HepG2 (cell line): ENCODE measurements around the gene ZNF112. TPM values are rescaled to one million over a fixed set of nuclear protein-coding genes. Genes with fewer than 3 reads are reported as not detected.

Experiments used
- FOXO1 ChIP-seq: sonication (generic); formaldehyde crosslinking; IDR thresholded peaks from 2 replicates; pipeline ENCODE4 v1.4.0; 2020; ENCODE audit warnings: missing genetic modification reagents
- SPEN ChIP-seq: sonication (generic); formaldehyde crosslinking; IDR thresholded peaks from 2 replicates; pipeline ENCODE4 v1.5.1; 2020; ENCODE audit warnings: low read depth, mild to moderate bottlenecking, missing genetic modification reagents
- ZNF205 ChIP-seq: IDR thresholded peaks from 2 replicates; pipeline ENCODE4 v1.6.1; 2018; ENCODE audit warnings: missing biosample characterization, missing genetic modification reagents
- ZNF263 ChIP-seq: sonication (generic); formaldehyde crosslinking; IDR thresholded peaks from 2 replicates; pipeline ENCODE4 v1.4.0; 2020; ENCODE audit warnings: missing genetic modification reagents
- ZNF563 ChIP-seq: sonication (generic); formaldehyde crosslinking; IDR thresholded peaks from 2 replicates; pipeline ENCODE4 v1.8.0; 2022; ENCODE audit warnings: mild to moderate bottlenecking, moderate library complexity, missing genetic modification reagents
- polyA plus RNA-seq, 8 experiments: library from polyadenylated mRNA; depleted of rRNA in 3 of 8; stranded (reverse) in 7 of 8; unstranded in 1 of 8; fragments of >200 nt; fragmentation: Illumina TruSeq in 4 of 8; extraction: Trizol in 4 of 8; gene quantifications; 2 replicates each; pipeline versions ENCODE4 v1.2.1 to v1.2.3, GENCODE V29; 2011 to 2016; ENCODE audit warnings: low read depth in 4 of 8, missing spikeins in 1 of 8, mixed read lengths in 1 of 8; ENCODE audit not compliant: insufficient read depth in 1 of 8
- total RNA-seq, 5 experiments: library from RNA; depleted of rRNA; stranded (reverse); fragments of >200 nt; fragmentation: Illumina TruSeq; extraction: Trizol; gene quantifications; 2 replicates each; pipeline ENCODE4 v1.2.3, GENCODE V29; 2016; ENCODE audit warnings: low read depth in 1 of 5
- TF ChIP-seq, protein P1 (sequence below): sonication (generic); formaldehyde crosslinking; IDR thresholded peaks from 2 replicates; pipeline ENCODE4 v1.5.1; 2020; ENCODE audit warnings: mild to moderate bottlenecking, missing genetic modification reagents
- TF ChIP-seq, protein P2 (sequence below): conservative IDR thresholded peaks from 2 replicates; pipeline ENCODE4 v1.6.1; 2018; ENCODE audit warnings: missing genetic modification reagents
- TF ChIP-seq, protein P3 (sequence below): sonication (generic); formaldehyde crosslinking; IDR thresholded peaks from 2 replicates; pipeline ENCODE4 v1.4.0; 2020; ENCODE audit warnings: missing genetic modification reagents; ENCODE audit errors: not compliant biosample characterization
- TF ChIP-seq, protein P4 (sequence below): sonication (generic); formaldehyde crosslinking; IDR thresholded peaks from one replicate; pipeline ENCODE4 v1.5.1; 2020; ENCODE audit warnings: mild to moderate bottlenecking, missing genetic modification reagents; ENCODE audit errors: not compliant biosample characterization
- TF ChIP-seq, protein P5 (sequence below): sonication (generic); formaldehyde crosslinking; IDR thresholded peaks from 2 replicates; pipeline ENCODE4 v1.4.0; 2020; ENCODE audit warnings: missing genetic modification reagents

The ZNF112 gene
- total and polyA plus RNA-seq, 2 of the 13 experiments (the other 11 are each of a cell fraction or from before 2014, with no cell fraction given): 1.8 to 3.6 TPM

DNA sequence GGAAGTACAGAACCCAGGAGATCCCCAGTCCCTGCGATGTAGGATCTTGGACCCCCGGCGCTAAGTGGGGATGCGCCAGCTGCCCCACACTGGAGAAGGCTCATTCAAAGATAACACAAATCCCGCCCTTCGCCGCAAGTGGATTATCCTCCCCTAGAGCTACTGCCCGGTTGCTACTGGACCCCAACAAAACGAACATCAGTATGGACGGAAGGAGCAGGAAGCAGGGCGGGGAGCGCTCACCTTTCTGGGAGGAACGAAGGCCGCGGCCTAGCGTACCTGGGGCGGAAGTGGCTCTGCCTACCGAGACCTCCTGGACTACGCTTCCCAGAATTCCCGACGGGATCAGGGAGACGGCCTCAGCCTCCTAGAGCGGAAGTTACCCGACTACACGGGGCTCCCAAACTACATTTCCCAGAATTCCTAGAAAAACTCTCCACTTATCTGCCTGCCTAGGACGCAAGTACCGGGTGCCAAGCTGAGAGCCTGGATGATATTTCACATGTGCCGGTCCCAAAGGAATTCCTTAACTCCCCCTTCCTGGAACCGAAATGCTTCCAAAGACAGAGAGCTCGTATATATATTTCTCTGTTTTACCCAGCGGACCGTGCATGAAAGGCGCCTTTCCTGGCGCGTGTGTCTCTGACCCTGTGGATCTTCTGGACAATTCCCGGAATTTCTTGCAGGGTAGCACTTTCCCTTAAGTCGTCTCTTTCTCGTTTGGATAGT, at the start of gene ZNF112 (continued):
- TF ChIP-seq, protein P1, sequence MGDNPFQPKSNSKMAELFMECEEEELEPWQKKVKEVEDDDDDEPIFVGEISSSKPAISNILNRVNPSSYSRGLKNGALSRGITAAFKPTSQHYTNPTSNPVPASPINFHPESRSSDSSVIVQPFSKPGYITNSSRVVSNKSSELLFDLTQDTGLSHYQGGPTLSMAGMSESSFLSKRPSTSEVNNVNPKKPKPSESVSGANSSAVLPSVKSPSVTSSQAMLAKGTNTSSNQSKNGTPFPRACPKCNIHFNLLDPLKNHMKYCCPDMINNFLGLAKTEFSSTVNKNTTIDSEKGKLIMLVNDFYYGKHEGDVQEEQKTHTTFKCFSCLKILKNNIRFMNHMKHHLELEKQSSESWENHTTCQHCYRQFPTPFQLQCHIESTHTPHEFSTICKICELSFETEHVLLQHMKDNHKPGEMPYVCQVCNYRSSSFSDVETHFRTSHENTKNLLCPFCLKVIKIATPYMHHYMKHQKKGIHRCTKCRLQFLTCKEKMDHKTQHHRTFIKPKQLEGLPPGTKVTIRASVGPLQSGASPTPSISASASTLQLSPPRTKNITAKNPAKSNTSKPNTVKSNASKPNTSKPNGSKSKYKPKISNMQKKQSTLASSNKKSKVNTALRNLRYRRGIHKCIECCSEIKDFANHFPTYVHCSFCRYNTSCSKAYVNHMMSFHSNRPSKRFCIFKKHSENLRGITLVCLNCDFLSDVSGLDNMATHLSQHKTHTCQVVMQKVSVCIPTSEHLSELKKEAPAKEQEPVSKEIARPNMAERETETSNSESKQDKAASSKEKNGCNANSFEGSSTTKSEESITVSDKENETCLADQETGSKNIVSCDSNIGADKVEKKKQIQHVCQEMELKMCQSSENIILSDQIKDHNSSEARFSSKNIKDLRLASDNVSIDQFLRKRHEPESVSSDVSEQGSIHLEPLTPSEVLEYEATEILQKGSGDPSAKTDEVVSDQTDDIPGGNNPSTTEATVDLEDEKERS (CRISPR knock-in tag): 0 out of 2 replicates have a peak, but pooled peaks have one; percentile 19
- TF ChIP-seq ZNF563 (CRISPR knock-in tag) (peak; percentile 63; the same call in 1 of the 2 replicates), ZNF263 (CRISPR knock-in tag) (peak; percentile 57; the same call in 1 of the 2 replicates), ZNF205 (CRISPR knock-in tag) (peak; percentile 72; the same call in 1 of the 2 replicates), FOXO1 (CRISPR knock-in tag) (0 out of 2 replicates have a peak, but pooled peaks have one; percentile 42), SPEN (CRISPR knock-in tag) (peak; percentile 95)
- TF ChIP-seq, protein P2, sequence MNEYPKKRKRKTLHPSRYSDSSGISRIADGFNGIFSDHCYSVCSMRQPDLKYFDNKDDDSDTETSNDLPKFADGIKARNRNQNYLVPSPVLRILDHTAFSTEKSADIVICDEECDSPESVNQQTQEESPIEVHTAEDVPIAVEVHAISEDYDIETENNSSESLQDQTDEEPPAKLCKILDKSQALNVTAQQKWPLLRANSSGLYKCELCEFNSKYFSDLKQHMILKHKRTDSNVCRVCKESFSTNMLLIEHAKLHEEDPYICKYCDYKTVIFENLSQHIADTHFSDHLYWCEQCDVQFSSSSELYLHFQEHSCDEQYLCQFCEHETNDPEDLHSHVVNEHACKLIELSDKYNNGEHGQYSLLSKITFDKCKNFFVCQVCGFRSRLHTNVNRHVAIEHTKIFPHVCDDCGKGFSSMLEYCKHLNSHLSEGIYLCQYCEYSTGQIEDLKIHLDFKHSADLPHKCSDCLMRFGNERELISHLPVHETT (CRISPR knock-in tag): peak; percentile 32; the same call in 1 of the 2 replicates
- TF ChIP-seq, protein P3, sequence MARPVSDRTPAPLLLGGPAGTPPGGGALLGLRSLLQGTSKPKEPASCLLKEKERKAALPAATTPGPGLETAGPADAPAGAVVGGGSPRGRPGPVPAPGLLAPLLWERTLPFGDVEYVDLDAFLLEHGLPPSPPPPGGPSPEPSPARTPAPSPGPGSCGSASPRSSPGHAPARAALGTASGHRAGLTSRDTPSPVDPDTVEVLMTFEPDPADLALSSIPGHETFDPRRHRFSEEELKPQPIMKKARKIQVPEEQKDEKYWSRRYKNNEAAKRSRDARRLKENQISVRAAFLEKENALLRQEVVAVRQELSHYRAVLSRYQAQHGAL (CRISPR knock-in tag): no peak
- TF ChIP-seq, protein P4, sequence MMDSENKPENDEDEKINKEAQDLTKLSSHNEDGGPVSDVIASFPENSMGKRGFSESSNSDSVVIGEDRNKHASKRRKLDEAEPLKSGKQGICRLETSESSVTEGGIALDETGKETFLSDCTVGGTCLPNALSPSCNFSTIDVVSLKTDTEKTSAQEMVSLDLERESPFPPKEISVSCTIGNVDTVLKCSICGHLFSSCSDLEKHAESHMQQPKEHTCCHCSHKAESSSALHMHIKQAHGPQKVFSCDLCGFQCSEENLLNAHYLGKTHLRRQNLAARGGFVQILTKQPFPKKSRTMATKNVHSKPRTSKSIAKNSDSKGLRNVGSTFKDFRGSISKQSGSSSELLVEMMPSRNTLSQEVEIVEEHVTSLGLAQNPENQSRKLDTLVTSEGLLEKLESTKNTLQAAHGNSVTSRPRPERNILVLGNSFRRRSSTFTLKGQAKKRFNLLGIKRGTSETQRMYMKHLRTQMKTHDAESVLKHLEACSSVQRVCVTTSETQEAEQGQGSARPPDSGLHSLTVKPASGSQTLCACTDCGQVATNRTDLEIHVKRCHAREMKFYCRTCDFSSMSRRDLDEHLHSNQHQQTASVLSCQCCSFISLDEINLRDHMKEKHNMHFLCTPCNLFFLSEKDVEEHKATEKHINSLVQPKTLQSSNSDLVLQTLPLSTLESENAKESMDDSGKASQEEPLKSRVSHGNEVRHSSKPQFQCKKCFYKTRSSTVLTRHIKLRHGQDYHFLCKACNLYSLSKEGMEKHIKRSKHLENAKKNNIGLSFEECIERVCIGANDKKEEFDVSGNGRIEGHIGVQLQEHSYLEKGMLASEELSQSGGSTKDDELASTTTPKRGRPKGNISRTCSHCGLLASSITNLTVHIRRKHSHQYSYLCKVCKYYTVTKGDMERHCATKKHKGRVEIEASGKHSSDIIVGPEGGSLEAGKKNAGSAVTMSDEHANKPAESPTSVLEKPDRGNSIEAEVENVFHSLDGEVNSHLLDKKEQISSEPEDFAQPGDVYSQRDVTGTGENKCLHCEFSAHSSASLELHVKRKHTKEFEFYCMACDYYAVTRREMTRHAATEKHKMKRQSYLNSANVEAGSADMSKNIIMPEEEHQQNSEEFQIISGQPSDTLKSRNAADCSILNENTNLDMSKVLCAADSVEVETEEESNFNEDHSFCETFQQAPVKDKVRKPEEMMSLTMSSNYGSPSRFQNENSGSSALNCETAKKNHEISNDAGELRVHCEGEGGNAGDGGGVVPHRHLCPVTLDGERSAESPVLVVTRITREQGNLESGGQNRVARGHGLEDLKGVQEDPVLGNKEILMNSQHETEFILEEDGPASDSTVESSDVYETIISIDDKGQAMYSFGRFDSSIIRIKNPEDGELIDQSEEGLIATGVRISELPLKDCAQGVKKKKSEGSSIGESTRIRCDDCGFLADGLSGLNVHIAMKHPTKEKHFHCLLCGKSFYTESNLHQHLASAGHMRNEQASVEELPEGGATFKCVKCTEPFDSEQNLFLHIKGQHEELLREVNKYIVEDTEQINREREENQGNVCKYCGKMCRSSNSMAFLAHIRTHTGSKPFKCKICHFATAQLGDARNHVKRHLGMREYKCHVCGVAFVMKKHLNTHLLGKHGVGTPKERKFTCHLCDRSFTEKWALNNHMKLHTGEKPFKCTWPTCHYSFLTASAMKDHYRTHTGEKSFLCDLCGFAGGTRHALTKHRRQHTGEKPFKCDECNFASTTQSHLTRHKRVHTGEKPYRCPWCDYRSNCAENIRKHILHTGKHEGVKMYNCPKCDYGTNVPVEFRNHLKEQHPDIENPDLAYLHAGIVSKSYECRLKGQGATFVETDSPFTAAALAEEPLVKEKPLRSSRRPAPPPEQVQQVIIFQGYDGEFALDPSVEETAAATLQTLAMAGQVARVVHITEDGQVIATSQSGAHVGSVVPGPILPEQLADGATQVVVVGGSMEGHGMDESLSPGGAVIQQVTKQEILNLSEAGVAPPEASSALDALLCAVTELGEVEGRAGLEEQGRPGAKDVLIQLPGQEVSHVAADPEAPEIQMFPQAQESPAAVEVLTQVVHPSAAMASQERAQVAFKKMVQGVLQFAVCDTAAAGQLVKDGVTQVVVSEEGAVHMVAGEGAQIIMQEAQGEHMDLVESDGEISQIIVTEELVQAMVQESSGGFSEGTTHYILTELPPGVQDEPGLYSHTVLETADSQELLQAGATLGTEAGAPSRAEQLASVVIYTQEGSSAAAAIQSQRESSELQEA (CRISPR knock-in tag): no peak
- TF ChIP-seq, protein P5, sequence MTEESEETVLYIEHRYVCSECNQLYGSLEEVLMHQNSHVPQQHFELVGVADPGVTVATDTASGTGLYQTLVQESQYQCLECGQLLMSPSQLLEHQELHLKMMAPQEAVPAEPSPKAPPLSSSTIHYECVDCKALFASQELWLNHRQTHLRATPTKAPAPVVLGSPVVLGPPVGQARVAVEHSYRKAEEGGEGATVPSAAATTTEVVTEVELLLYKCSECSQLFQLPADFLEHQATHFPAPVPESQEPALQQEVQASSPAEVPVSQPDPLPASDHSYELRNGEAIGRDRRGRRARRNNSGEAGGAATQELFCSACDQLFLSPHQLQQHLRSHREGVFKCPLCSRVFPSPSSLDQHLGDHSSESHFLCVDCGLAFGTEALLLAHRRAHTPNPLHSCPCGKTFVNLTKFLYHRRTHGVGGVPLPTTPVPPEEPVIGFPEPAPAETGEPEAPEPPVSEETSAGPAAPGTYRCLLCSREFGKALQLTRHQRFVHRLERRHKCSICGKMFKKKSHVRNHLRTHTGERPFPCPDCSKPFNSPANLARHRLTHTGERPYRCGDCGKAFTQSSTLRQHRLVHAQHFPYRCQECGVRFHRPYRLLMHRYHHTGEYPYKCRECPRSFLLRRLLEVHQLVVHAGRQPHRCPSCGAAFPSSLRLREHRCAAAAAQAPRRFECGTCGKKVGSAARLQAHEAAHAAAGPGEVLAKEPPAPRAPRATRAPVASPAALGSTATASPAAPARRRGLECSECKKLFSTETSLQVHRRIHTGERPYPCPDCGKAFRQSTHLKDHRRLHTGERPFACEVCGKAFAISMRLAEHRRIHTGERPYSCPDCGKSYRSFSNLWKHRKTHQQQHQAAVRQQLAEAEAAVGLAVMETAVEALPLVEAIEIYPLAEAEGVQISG: peak; percentile 98
